H4 (cell line): ENCODE results near the gene CSTF2. TPM values are rescaled to one million over a fixed set of nuclear protein-coding genes. Genes with fewer than 3 reads are reported as not detected.
"Not testable (repeated sequence)": the region's sequence is repeated elsewhere in the genome, so short reads cannot be mapped to it uniquely, and the experiment has no call there.

Experiments used
- DNase-seq: peaks from one replicate; pipeline ENCODE4 v3.0.0-alpha.2; 2015; ENCODE audit warnings: low spot score
- total RNA-seq: library from RNA; depleted of rRNA; stranded (reverse); fragments of >200 nt; shearing (Covaris generic); gene quantifications from 2 replicates; pipeline ENCODE4 v1.2.3, GENCODE V29; 2014; rRNA removed

The CSTF2 gene, protein sequence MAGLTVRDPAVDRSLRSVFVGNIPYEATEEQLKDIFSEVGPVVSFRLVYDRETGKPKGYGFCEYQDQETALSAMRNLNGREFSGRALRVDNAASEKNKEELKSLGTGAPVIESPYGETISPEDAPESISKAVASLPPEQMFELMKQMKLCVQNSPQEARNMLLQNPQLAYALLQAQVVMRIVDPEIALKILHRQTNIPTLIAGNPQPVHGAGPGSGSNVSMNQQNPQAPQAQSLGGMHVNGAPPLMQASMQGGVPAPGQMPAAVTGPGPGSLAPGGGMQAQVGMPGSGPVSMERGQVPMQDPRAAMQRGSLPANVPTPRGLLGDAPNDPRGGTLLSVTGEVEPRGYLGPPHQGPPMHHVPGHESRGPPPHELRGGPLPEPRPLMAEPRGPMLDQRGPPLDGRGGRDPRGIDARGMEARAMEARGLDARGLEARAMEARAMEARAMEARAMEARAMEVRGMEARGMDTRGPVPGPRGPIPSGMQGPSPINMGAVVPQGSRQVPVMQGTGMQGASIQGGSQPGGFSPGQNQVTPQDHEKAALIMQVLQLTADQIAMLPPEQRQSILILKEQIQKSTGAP
- 26.1 and 28.7 TPM in 2 replicates for total RNA-seq

DNA sequence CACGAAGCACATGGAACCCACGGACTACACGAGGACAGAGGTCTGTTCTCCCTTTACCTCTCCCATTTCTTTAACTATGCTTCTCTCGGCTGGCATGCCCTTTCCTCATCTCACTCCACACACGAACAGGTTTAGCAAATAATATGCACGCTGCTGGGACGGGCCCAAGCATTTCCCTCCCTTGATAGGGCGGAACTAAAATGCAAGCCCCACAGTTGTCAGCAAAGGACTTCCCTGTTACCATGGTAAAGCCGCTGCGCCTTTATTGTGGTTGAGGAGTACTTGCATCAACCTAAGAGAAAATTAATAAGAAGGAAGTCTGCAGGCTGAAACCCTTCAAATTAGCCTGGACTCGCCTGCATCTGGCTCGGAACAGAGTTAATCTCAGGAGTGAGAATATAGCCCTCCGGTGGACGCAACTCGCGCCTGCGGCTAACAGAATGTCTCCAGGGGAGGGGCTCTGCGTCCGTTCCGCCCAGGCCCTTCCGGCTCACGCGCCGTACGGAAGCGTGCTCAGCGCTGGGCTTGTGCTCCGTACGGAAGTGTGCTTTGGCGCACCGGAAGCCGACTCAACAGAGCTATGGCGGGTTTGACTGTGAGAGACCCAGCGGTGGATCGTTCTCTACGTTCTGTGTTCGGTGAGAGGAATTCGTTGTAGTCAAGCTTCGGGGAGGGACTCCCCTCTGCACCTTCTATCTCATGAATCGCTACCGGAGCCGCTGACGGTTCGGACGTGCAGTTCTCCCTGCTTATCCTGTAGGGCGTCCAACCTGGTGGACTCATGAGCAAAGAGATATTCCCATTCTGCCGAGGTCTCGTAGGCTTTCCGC, at the start of gene CSTF2:
Gene CSTF2 (plus strand): TSS at position 555 of the 830 bp plus-strand sequence. CDS start 26 bp downstream, at position 581.
- peak; percentile 85 for DNase-seq

DNA sequence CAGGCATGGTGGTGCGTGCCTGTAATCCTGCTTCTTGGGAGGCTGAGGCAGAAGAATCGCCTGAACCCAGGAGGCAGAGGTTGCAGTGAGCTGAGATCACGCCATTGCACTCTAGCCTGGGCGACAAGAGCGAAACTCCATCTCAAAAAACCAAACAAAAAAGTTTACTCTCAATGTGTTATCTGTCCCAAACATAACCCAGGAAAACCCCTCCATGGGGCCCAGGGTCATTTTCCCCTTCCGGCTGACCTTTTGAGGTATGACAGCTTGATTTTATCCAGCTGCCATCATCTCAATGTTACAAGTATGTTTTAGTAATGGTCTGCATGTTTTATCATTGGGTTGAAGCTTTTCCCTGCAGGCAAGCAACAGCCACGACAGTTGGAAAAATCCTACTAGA, 23.8 kb upstream of the CSTF2 start:
- DNase-seq = not testable (repeated sequence)

DNA sequence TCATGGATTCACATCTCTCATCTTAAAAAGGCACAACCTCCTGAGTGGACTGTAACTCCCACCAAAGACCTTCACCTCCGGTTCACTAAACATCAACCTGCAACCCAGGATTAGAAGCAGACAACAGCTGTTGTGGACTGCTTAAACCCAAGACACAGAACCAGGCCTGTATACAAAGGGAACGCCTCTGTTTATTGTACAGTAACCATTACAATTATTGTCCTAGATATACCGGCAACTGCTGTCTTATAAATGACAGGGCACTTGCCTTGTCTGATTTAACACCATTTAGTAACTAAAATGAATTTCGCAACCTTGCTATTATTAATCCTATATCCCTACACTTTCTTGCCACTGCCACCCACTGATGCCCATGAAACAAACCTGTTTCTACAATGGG, 22.8 kb upstream of the CSTF2 start:
- DNase-seq = no peak

DNA sequence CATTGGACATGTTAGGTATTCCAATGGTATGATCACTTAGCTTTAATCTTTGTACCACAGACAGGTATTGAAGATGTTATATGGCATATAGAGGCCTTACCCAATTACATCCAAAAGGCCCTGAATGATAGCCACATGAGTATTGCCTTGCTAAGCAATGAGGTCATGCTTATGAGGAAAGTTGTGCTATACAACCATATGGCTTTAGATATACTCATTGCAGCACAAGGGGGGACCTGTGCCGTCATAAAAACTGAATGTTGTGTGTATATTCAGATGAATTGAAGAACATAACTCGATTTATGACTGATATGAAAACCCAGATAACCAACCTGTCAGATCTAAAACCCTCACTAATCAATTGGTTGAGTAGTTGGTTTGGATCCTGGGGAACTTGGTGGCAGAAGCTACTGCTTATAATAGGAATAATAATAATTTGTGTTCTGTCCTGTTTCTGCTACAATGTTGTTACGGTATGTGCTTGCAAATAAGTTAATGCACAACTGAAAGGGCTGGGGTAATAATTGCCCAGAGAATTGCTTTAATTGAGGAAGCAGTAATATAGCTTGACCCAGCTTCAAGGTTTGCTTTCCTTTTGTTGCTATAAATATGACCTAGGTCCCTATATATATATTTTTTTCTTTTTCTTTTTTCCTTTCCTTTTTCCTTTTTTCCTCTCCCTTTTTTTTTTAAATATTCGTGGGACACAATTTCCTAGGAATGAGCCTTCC, 21.5 kb upstream of the CSTF2 start:
- no peak for DNase-seq

DNA sequence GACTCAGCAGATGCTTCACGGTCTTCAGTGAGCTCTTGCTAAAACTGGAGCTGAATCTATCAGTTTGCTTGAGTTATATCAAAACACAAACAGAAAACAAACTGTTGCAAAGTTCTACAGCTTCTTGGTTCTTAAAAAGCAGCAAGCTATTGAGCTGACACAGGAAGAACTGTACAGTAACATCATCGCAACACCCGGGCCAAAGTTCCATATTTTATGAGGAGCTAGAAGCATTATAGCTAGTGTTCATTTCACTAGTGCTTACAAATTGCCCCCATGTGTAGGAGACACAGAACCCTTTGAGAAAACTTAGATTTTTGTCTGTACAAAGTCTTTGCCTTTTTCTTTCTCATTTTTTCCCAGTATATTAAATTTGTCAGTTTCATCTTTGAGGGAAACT, 17.3 kb upstream of the CSTF2 start:
- DNase-seq = no peak

DNA sequence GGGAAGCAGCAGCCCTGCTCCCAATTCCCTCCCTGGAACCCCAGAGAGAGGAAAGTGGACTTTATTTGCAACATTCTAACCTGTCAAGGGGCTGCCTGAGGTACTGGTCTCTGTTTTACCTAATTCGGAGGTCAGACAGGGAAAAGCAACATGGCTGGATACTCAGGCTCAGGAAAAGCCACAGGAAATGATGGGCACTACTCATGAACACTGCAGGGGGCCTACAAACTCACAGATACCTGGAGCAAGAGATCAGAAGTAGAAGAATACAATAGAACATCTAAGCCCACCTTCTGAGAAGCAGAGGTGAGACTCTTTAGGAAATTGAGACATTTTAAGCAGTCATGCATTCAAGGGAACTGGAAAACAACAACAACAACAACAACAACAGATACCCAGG, 15.4 kb upstream of the CSTF2 start:
- DNase-seq = no peak

DNA sequence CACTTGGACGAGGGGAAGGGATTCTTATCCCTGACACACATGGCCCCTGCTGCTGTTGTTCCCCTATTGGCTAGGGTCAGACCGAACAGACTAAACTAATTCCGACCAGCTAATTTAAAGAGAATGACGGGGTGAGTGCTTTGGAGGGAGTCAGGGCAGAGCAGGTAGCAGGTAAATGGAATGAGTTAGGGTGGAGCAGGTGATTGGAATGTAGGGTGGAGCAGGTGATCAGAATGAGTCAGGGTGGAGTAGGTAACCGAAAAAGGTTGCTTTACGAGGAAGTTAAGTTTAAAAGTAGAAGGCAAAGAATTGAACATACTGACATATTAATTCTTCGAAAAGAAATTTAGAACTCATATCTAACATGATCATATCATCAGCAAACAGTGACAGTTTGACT, 11.9 kb upstream of the CSTF2 start:
- DNase-seq = not testable (repeated sequence)

DNA sequence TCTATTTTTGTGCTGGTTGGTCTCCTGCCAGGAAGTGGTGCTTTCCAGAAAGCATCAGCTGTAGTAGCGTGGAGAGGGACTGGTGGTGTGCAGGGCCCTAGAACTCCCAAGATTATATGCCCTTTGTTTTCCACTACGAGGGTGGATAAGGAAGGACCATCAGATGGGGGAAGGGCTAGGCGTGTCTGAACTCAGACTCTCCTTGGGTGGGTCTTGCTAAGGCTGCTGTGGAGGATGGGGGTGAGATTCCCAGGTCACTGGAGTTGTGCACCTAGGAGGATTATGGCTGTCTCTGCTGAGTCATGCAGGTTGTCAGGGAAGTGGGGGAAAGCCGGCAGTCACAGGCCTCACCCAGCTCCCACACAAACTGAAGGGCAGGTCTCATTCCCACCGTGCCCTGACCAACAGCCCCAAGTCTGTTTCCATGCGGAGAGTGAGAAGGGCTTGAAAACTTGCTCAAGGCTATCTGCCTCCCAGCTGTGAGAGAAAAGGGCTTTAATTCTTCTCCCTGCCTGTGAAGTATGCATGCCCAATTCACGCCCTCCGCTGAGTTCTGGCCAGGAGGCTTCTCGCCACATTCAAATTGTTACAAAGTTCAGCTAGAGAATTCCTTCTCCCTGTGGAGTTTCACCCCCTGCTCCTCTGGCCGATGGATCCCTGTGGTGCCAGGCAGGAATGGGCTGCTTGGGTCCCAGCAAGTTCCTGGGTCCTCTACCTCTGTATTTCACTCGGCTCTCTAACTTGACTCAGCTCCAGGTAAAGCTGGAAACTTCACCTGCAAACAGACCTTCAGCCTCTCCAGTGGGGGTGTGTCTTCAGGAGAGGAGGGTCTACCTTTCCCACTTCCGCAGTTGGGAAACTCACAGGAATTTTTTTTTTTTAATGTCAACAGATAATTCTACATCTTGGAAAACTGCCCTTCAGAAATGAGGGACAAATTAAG, 7.7 kb upstream of the CSTF2 start:
- no peak for DNase-seq

DNA sequence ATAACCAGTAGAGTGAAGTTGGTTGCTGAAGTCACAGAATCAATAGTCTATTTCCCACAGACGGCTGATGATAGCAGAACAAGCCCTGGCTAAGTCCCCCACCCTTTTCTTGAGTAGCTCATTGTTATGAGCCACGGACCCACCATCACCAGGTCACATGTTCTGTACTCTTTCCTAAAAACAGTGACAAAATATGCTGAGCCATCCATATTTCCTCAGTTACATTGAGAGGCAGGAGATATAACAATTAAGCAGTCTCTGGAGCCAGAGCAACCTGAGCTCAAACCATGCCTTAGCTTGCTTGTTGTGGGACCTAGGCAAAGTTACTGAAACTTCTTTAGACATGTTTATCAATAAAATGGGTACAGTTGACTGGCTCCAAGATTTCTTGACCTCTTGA, 2.9 kb upstream of the CSTF2 start:
- DNase-seq = no peak

DNA sequence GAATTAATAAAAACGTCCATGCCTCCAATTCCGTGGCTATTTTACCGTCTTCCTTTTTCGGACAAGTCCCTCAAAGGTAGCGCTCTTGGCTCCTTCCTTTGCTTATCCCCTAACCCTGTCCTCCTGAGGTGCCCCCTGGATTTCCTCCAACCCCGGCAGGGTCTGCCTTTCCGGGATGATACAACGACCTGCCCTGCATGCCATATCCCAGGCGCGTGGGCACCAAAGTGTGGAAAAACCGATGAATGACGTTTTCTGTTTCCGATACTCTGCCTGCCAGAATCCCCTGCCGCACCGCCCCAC, 706 bp upstream of the CSTF2 start:
- no peak for DNase-seq

DNA sequence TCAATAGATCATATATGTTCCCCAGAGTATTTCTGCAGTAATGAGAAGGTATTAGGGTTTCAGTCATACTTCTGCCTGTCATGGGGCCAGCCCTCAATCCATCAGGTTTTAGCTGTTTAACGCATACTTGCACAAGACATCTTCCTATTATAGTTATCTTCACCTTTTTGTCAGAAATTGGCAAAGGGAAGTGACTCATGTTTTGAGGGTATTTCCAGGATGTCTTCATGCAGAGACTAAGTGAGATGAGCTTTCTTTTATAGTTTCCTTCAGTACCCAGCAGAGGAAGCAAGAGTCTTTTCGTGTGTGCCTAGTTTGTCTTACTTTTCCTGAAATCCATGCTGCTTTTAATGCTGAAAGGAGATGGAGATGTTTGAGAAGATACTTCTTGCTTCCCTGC, 9.5 kb downstream of the CSTF2 start:
- no peak for DNase-seq

DNA sequence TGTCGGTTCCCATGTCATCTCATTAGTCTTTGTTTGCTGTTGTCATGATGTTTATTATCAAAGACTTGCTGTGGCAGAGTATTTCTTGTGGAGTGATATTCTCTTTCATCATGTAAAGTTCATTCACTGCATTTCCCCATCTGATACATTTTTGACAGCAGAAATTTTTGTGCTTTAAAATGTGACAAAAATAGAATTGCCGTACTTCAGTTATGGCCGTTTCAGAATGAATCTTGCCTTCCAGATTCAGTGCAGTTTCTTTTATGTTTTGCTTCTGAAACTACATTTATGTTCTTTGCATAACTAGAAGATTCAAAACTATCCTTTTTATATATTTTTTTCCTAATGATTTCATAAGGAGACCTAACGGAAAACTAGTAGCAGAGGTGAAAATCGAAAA, 10.0 kb downstream of the CSTF2 start:
- no peak for DNase-seq

DNA sequence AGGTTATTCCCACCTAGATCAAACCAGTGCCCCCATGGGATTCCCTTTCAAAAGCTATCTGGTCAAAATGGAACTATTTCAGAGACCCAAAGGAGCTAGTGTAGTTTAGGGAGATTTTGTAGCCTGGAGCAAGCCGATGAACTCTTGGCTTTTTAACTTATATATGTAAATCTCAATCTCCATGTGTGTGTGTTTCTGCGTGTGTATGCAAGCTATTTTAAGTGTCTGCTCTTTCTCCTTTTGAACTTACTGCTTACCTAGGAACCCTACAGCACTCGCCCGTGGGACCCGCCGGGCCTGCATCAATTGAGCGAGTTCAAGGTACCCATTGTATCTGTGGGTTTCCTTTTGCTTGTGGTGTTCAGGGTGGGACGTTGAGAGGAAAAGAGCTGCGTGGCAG, 10.4 kb downstream of the CSTF2 start:
- DNase-seq = no peak

DNA sequence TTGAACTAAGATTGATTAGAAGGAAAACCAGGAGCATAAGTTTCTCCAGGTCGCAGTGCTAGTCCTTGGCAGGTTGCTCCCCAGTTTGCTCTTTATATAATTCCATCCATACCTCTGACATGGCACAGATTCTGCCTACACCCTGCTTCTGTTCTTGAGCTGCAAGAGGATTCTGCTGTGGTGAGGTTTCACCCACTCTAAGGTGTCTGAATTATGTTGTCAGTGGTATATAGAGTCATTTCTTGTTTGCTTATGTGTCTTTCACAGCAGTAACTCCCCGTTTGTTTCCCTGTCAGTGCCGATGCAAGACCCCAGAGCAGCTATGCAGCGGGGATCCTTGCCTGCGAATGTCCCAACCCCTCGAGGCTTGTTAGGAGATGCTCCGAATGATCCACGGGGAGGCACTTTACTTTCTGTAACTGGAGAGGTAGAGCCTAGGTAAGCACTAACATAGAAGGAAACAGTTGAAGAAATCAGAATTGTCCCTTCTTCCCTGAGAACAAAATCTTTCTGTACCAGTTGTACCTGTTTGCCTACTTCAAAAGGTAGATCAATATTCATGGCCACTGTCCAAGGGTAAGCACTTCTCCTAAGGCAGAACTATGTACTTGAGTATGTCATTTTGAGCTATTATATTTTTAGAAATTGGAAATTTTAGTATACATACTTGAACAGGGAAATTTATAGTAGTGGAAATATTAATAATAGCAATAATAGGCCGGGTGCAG, 11.2 kb downstream of the CSTF2 start:
- no peak for DNase-seq

DNA sequence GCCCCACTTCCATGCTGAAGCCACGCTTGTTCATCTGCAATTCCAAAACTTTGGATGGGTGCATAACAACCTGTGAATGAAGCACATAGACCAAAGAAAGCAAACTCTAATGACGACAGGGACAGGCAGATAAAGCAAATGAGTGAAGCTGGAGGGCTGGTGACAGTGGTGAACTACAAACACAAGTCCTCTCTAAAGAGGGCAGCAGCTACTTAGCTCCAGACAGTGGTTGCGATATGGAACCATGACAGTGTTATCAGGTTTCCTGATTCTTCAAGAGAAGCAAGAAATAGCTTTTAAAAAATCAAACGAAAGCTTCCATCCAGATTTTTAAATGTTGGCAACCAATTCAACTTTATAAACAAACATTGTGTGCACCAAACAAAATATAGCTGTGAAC, 30.1 kb downstream of the CSTF2 start:
- no peak for DNase-seq

DNA sequence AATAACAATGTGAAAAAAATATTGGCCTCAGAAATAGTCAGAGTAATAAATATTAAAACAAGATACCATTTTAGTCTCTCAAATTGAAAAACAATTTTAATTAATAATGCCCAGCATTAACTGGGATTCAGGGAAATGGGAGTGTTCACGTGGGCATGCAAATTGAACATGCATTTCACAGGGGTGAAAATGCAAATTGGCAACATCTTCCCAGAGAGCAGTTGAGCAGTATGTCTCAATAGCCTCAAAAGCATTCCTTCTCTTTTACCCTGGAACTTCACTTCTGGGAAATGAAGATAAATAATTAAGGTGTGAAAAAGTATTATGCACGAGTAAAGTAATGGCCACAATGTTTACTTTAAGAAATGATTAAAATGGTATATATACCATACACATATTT, 32.6 kb downstream of the CSTF2 start:
- no peak for DNase-seq

DNA sequence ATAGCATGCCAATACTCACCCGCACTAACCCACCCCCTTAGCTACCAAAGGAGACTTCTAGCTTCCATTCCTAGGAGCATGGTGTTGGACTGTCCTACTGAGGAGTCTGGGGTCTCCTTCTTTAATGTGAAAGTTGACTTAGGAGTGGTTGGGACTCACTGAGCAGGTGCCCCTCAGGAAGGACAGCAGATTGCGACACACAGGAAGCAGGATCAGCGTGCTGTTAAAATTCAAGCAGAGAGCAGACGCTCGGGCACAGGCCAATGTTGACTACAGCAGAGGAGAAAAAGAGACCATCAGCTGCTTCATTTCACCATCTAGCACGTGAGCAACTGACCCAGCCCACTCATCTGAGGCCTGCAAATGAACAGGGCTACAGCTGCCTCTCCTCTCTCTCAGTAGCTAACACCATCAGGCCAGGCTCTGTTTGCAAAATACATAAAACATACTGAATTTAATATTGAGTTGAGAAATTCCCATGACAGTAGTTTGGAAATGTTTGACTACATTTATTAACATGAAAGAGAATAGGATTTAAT, 43.2 kb downstream of the CSTF2 start:
- no peak for DNase-seq

DNA sequence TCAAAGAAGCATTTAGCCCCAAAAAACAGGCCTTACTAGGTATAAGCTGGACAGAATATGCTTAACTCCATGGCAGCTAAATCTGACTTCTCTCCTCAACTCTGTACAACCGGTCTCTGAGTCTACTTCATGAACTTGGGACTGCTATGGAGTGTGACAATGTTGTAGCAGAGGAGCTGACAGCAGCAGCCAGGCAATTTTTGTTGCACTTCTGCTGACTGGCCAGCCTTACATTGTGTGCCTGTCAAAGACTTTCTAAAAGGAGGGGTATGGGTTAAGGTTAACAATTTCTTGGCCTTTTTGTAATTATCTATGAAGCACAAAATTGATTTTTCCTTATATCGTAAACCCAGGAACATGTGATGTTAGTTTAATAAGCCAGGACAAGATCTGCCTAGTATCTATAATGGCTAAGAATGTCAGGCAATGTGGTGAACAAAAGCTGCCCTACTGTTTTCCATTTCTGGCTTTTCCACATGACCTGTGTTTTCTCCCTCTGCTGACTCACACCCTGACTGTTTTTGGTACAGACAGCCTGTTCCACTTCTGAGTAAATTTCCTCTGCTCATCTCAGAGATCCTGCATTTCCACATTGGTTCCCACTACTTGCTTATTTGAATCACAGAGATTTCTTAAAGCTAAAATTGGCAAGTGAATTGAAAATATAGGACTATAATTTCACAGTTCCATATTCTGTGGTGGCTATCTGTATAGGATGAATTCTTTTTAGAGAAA, 44.6 kb downstream of the CSTF2 start:
- DNase-seq = no peak

DNA sequence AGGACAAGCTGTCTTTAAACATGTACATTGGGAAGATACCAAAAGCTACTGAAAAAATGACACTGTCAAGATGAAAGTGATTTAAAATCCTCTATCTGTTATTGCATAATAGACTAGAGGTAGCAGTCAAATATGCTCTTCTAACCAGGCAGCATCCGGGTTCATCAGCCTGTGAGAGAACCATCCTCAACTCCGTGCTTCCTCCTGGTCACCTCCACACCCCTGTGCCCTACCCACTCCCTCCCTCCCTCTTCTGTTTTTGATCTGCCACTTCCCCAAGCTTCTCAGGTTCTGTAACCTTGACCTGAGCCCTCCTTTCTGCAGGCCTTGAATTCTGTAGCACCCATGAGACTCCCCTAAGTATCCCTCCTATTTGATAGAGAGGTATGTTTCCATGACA, 48.1 kb downstream of the CSTF2 start:
- no peak for DNase-seq
